Measurements from ENCODE around the gene RALGPS2. TPM values are rescaled to one million over a fixed set of nuclear protein-coding genes. Genes with fewer than 3 reads are reported as not detected.

RALGPS2 gene
- total and polyA plus RNA-seq, 2 of the 8 experiments (the other 6 are each of a cell fraction or from before 2014, with no cell fraction given): 6.7 to 38.0 TPM

DNA sequence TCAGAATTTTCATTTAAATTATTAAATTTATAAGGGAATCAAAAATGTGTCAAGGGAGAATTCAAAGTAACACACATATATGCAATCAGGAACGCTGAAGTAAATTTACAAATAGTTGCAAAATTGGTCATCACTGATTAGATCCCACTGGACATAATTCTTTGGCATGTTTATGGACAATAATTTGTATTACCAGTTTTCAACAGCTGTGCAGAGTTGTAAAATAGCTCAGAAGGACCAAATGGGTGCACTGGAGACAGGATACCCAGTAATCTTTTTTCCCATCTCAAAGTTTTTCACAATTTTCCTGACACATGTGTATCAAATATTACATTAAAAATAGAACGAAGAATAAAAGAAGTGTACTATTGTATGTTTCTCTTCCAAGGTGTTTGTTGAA is 149.9 kb downstream of the RALGPS2 start:
- Histone ChIP-seq H3K79me2 (ENCODE audit: control insufficient read depth in 1 of 2, insufficient read depth in 2 of 2, low read length in 2 of 2) (no peaks in the 10 kb centered on the region), H2BK12ac (ENCODE audit: low read depth, low read length) (no peak overlapping the region), H3K14ac (ENCODE audit: insufficient read length) (no peak overlapping the region), H2BK20ac (ENCODE audit: low read length) (no peak overlapping the region), H3K79me1 (ENCODE audit: low read depth, low read length) (no peaks in the 10 kb centered on the region), H2AFZ (ENCODE audit: low read length) (no peak overlapping the region), H3K27me3 (replicated peaks in 1 of 4; ENCODE audit: control insufficient read depth in 3 of 4, extremely low read depth in 1 of 4, insufficient read depth in 3 of 4, low read length in 3 of 4) (no peaks in the 10 kb centered on the region), H2BK5ac (ENCODE audit: low read depth, low read length) (no peak overlapping the region), H3K18ac (ENCODE audit: extremely low read depth, low read length) (no peak overlapping the region), H3K23ac (ENCODE audit: insufficient read length) (no peak overlapping the region), H4K5ac (ENCODE audit: insufficient read length, low read depth, low read length) (no peak overlapping the region), H3K4ac (replicated peaks; ENCODE audit: insufficient read length, low read depth, low read length) (no peak overlapping the region), H2BK15ac (ENCODE audit: low read length) (no peak overlapping the region), H3K36me3 (ENCODE audit: control insufficient read depth in 2 of 4, insufficient read depth in 4 of 4, low read length in 3 of 4) (no peaks in the 10 kb centered on the region; a peak in 1 of 8 replicates), H3K9ac (replicated peaks in 1 of 4; ENCODE audit: extremely low read depth in 1 of 4, low read depth in 3 of 4, low read length in 3 of 4) (no peak overlapping the region), H3K4me1 (replicated peaks in 1 of 4; ENCODE audit: control insufficient read depth in 3 of 4, insufficient read depth in 4 of 4, low read length in 3 of 4) (peaks cover 0 to 4% (median 2%) of the 10 kb centered on the region in 4 experiments; a peak in 2 of 7 replicates), H4K8ac (ENCODE audit: extremely low read depth, insufficient read depth, low read length) (no peak overlapping the region), H3K9me3 (ENCODE audit: insufficient read depth in 2 of 2, low read depth in 1 of 2, low read length in 1 of 2) (no peaks in the 10 kb centered on the region), H4K20me1 (replicated peaks in 1 of 2; ENCODE audit: control insufficient read depth in 1 of 2, insufficient read depth in 2 of 2, low read length in 2 of 2) (no peaks in the 10 kb centered on the region), H3K4me2 (ENCODE audit: insufficient read depth in 1 of 2, low read depth in 2 of 2, low read length in 2 of 2) (no peak overlapping the region), H3K56ac (replicated peaks; ENCODE audit: insufficient read length, low read depth, low read length) (no peak overlapping the region), H3K4me3 (ENCODE audit: extremely low read depth in 1 of 4, insufficient read depth in 2 of 4, low read depth in 3 of 4, low read length in 4 of 4) (no peak overlapping the region), H3K23me2 (ENCODE audit: low read depth, low read length) (no peaks in the 10 kb centered on the region), H2AK5ac (ENCODE audit: low read depth, low read length) (no peak overlapping the region), H2BK120ac (replicated peaks; ENCODE audit: low read depth, low read length) (no peak overlapping the region), H3K27ac (ENCODE audit: low read depth, low read length) (no peak overlapping the region), H4K91ac (replicated peaks; ENCODE audit: insufficient read length, low read length) (no peak overlapping the region)
- 92% methylated on average over 2 of the region's 2 CpGs; no CpG with 5 or more reads in 1 of the 2 experiments for WGBS, 2 experiments (ENCODE audit: extremely low coverage in 1 of 2, insufficient coverage in 1 of 2, insufficient read length in 1 of 2, insufficient replicate concordance in 2 of 2, low coverage in 1 of 2, low lambda C conversion rate in 2 of 2, missing lambda C conversion rate in 1 of 2)
- CTCF ChIA-PET (ENCODE audit: partially characterized antibody): no interaction called here
- no peak for FAIRE-seq
- no peak for DNase-seq (ENCODE audit: low read depth in 1 of 2, low spot score in 2 of 2)
- POLR2A ChIA-PET (ENCODE audit: partially characterized antibody): no interaction called here
- TF ChIP-seq NRF1 (IDR thresholded peaks at IDR 0.05; ENCODE audit: low read depth, low read length): no peak
- TF ChIP-seq, protein P1, sequence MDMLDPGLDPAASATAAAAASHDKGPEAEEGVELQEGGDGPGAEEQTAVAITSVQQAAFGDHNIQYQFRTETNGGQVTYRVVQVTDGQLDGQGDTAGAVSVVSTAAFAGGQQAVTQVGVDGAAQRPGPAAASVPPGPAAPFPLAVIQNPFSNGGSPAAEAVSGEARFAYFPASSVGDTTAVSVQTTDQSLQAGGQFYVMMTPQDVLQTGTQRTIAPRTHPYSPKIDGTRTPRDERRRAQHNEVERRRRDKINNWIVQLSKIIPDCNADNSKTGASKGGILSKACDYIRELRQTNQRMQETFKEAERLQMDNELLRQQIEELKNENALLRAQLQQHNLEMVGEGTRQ (IDR thresholded peaks at IDR 0.05; ENCODE audit: low read length): no peak
- TF ChIP-seq CHD1 (IDR thresholded peaks at IDR 0.05; ENCODE audit: low read depth, low read length): no peak
- no peak for TF ChIP-seq CBX5 (IDR thresholded peaks at IDR 0.05; ENCODE audit: low read depth, low read length)
- no peak for TF ChIP-seq TAF1 (IDR thresholded peaks at IDR 0.05; ENCODE audit: low read depth, low read length)
- TF ChIP-seq EP300 (IDR thresholded peaks at IDR 0.05; ENCODE audit: borderline replicate concordance in 1 of 2, low read depth in 2 of 2, low read length in 2 of 2): no peak
- no peak for TF ChIP-seq GABPA (IDR thresholded peaks at IDR 0.05; ENCODE audit: borderline replicate concordance, insufficient read depth, low read length)
- TF ChIP-seq KDM4A (IDR thresholded peaks at IDR 0.05; ENCODE audit: low read depth, low read length, severe bottlenecking): no peak
- TF ChIP-seq BCL11A (IDR thresholded peaks at IDR 0.05; ENCODE audit: low read depth in 2 of 2, low read length in 2 of 2): no peak
- TF ChIP-seq, protein P2, sequence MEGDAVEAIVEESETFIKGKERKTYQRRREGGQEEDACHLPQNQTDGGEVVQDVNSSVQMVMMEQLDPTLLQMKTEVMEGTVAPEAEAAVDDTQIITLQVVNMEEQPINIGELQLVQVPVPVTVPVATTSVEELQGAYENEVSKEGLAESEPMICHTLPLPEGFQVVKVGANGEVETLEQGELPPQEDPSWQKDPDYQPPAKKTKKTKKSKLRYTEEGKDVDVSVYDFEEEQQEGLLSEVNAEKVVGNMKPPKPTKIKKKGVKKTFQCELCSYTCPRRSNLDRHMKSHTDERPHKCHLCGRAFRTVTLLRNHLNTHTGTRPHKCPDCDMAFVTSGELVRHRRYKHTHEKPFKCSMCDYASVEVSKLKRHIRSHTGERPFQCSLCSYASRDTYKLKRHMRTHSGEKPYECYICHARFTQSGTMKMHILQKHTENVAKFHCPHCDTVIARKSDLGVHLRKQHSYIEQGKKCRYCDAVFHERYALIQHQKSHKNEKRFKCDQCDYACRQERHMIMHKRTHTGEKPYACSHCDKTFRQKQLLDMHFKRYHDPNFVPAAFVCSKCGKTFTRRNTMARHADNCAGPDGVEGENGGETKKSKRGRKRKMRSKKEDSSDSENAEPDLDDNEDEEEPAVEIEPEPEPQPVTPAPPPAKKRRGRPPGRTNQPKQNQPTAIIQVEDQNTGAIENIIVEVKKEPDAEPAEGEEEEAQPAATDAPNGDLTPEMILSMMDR (IDR thresholded peaks at IDR 0.05; ENCODE audit: control extremely low read depth in 1 of 3, insufficient read depth in 1 of 3, low read depth in 1 of 3, low read length in 3 of 3): no peak
- no peak for TF ChIP-seq CBX8 (IDR thresholded peaks at IDR 0.05; ENCODE audit: borderline replicate concordance, low read depth, low read length)
